GM18858 (cell line): ENCODE data around the gene TRMT11.
"Not testable (repeated sequence)": the region's sequence is repeated elsewhere in the genome, so short reads cannot be mapped to it uniquely, and the experiment has no call there.

Source experiments
- ATAC-seq: cut with Tn5 transposase; IDR thresholded peaks from one replicate; pipeline ENCODE4 v1.9.1; 2021; ENCODE audit not compliant: unreplicated experiment

TRMT11 gene

DNA sequence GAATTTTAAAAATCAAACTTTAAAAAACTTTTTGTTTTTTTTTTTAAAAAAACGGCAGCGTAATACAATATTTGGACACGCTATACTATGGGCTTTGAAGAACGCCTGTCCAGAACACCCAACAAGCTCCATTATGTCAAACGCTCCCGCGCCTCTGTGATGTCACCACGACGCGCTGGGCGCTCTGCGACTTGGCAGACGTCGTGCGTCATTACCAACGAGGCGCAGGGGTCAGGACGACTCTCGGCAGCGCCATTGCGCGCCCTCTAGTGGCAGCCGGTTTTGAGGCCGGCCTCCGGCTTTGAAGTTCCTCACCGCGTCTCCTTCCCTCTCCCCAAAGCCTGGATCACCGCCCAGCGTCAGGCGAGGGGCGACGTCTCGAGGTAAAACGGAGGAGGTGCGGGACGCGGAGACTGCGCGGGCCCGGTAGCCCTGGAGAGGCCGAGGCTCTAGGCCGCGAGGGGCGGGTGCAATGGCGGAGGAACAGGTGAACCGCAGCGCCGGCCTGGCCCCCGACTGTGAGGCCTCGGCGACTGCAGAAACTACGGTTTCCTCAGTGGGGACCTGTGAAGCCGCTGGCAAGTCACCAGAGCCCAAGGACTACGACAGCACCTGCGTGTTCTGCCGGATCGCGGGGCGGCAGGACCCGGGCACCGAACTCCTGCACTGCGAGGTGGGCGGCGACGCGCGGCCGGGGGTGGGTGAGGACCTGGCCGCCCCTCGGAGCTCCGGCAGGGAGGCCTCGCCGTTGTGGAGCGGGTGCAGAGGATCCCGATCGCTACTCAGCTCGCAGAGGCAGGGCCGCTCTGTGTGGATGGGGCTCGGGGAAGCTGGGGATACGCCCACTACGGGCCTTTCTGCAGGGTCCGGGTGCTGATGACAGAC is 29.6 kb upstream of the TRMT11 start, which contains the start of gene HINT3:
HINT3 (plus strand) TSS at position 265 of the 885 bp plus-strand sequence; CDS start at position 473, 208 bp downstream.
- ATAC-seq: peak; percentile 94

DNA sequence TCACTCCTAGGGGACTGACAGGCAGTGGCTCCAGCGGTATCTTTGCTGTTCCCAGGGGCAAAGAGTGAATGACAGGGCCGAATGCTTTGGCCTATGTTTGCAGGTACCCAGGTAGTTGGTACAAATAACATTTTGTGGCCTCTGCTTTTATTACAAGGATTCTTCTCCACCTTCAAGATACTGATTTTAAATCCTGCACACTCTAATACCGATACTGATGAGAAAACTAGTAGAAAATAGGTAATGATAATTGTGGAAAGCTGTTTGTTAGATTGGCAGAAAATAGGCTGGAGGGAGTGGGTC is 29.0 kb upstream of the TRMT11 start:
- ATAC-seq: no peak

DNA sequence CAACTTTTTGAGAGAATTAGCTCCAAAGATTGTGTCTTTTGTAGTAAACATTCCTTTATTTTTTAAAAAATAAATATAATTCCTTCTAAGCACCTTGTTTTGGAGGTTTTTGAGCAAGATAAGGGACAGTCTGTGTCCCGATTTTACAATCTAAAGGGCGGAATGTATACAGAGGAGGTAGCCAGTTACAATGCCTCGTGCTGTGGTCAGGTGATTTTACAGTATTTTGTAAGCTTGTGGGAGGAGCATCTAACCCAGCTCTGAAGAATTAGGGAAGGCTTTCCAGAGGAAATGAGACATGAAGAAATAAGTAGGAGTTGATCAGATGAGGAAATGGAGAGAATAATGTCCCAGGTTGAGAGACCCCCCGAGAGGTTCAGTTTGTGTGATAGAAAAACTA is 28.5 kb upstream of the TRMT11 start:
- no peak for ATAC-seq

DNA sequence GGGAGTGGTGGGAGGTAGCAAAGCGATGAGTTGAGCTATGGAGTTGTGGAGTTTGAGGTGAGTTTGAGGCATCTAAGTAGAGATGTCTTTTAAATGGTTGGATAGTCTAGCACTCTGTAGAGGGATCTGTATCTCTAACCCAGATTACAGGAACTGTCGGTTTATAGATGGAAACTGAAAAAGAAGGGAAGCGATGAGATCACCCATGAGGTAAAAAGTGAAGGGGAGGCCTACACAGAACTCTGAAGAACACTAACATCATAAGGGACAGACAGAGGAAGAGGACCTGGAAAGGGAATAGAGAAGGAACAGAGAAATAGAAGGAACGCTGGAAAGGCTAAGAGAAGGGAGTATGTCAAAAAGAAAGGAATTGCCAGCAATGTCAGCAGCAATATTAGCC is 27.3 kb upstream of the TRMT11 start:
- ATAC-seq: no peak

DNA sequence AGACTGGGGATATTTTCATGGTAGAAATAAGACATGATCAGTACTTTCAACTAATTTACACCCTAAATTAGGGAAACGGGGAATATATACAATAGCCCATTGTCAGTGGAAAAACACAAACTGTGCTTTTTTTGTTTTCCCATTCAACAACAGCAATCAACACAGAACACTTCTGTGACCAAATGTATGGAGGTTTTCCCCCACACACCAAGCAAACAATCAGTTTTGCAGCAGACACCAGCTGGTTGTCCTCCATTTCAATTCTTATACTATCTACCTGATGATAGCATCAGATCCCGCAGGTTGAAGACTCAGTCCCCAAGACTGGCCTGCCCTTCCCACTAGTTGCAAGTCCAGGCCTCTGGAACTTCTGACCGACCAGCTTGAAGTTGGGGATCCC is 25.2 kb upstream of the TRMT11 start:
- no peak for ATAC-seq

DNA sequence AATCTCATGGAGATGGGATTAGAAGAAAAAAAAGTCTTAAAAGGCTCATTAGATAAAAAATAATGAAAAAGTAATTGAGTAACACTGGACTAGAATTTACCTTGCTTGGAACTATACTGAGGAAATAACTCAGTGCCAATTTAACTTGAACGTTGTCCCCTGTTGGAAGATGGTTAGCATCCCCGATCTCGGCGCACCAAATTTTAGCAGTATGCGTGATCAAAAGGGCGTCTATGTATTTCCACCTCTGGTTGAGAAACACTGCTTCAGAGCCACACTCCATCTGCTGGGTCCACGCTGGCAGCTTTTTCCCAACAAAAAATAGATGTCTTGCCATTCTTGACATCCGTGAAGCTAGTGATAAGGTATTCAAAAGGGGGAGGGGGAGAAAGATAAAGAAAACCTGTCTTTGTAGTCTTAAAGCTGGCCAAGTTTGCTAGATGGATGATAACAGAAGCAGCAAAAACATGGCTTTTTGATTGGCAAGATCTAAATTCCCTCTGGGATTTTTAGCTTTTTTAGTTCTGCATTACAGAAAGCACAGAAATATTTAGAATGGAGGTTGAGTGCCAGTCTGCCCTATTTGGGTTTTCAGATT is 23.3 kb upstream of the TRMT11 start:
- ATAC-seq: no peak

DNA sequence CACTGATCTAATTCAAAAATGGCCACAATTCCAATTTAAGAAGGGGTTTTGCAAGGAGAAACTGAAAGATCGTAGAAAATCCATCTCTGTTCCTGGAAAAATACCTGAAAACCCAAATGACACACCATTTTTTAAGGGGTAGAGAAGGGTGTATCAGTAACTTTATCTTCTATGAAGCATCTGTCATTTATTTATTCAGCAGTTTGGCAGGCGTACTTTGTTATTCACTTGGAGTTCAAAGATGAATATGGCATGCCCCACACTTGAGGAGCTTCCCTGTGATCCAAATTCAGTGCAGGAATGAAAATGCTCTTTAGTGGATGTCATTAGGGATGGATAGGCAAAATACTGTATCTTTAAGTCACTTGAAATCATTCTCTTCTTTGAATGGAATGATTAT is 22.5 kb upstream of the TRMT11 start:
- ATAC-seq: no peak

DNA sequence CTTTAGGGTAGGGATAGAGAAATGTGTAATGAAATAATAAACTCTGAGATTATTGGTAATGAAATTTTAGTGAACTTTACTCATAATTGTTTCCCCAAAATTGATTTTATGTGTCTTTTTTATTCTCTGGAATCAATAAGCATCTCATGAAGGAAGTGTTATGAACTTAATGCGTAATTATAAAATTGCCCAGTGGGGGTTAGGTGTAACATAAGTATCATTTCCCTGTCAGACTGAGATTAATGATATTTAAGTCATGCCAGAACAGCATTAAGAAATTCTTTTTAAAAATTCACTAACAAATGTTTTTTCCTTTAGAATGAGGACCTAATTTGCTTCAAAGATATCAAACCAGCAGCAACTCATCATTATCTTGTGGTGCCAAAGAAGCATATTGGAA is 19.8 kb upstream of the TRMT11 start:
- ATAC-seq: no peak

DNA sequence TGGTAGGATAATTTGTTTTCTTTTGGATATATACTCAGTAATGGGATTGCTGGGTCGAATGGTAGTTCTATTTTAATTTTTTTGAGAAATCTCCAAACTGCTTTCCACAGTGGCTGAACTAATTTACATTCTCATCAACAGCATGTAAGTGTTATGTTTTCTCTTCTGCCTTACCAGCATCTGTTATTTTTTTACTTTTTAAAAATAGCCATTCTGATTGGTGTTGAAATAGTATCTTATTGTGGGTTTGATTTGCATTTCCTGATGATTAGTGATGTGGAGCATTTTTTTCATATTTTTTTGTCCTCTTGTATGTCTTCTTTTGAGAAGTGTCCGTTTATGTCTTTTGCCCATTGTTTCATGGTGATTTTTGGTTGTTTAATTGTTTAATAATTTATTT is 17.8 kb upstream of the TRMT11 start:
- ATAC-seq: peak; percentile 45

DNA sequence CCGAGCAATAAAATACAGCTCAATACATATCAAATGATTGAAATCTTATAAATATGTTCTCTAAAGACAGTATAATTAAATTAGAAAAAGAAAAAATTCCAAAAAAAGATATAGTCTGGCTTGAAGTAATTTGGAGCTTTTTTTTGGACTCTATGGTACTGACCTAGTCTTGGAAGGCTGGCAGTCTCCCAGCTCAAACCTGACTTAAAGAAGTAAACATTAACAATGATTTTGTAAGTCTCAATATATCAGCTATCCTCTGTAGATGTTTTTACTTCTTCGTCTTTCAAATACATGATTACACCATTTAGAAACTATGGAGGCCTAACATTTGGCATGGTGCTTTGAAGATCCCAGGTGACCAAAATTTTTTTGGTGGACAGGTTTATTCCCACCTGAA is 15.6 kb upstream of the TRMT11 start:
- no peak for ATAC-seq

DNA sequence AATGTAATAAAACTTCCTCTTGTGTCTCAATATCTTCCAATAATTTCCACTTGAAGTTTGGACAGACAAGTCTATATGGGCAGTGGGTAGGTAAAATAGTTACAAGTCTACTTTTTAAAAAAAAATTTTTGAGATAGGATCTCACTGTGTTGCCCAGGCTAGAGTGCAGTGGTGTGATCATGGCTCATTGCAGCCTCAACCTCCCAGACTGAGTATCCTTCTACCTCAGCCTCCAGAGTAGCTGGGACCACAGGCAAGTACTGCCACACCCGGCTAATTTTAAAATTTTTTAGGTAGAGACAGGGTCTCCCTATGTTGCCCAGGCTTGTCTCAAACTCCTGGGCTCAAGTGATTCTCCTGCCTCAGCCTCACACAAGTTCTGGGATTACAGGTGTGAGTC is 13.9 kb upstream of the TRMT11 start:
- ATAC-seq: not testable (repeated sequence)

DNA sequence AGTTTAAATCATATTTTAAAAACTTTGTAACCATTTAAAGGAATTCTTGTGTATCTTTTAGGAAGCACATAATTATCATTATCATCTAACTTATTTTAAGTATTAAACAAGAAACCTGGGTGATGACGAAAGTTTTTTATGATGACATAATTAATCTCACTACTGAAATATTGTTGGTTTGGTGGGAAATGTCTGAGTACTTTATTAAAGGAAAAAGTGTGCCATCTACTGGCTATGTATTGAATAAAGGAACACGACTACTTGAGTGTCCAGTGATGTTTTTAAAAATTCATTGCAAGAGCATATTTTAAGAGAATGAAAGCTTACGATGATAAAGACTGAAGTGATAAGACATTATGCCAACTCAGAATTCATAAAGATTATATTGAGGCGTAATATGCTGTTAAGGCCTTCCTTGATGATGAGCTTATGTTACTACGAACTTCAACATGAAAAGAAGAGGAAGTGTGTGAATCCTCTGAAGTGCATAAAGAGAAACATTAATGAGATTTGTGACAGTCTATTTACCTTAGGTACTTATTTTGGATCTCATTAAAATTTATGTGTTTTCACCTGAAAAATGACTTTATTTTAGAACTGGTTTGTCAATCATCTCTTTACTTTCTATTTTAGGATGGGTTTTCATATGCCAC is 12.0 kb upstream of the TRMT11 start:
- peak; percentile 88 for ATAC-seq

DNA sequence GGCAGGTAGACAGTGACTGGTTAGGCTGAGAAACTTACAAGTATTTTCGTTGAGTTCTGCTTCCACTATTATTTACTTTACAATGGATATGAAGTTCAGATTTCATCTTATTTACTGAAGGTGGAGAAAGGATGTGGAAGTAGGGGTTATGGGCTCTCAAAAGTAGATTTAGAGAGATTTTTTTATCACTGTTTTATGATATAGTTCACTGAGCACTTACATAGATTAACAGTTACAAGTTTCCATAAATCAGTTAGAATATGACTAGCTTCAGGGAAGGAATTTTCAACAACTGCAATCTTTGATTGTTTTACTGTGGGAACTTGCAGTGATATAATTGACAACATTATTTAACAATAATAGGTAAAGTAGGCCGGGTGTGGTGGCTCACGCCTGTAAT is 7.2 kb upstream of the TRMT11 start:
- ATAC-seq: no peak

DNA sequence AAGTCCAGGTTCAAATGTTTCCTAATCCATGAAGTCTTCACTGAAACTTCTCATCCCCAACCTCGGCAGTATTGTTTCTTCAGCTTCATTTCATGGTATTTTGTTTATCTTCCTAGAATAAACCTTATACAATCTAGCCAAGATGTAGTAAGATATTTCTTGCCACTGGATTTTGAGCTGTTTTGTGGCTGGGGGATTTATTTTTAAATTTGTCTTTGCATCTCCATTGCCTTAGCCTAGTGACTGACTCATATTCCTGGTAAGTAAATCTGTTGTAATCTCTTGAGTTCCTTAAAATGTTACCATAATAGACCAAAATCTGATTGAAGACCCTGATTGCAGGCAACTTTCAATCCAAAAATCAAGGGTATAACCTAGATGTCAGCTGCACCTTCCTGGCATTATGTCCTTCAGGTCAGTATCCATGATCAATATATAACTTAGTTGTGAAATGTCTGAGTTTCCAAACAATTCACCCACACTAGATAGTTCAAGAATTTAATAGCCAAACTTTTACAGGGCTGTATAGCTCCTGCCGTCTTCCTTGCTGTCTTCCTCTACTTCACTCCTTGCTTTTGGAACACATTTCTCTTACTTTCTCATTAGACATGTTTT is 4.7 kb upstream of the TRMT11 start:
- ATAC-seq: no peak

DNA sequence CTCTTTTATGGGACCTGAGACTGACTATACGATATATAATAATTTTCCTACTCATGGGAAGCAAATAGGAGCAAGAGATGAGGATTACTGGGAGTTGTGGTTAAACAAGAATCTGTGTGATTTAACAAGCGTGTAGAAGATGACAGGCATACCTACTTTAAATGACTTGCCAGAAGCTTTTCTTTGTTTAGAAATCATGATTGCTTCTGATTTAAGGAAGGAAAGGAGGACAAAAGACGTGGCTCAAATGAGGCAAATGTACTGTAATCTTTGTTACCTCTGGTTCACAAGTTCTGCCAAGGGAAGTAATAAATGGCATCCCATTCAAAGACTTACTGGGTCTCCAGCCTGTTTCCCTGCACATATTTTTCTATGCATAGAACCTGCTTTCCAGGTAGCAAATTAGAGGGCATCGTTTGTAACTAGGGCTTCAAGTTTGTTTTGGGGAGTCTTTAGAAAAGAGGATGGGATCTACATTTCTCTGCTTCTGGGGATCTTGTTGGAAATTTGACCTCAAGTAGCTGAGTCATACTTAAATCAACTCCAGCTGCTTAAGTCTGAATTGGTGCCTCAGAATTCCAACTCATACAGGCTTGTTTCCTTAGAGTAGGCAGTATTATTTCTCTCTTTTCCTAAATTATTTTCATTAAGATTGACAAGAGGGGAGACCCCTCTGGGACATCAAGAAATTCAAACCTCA is 2.9 kb upstream of the TRMT11 start:
- ATAC-seq: no peak

DNA sequence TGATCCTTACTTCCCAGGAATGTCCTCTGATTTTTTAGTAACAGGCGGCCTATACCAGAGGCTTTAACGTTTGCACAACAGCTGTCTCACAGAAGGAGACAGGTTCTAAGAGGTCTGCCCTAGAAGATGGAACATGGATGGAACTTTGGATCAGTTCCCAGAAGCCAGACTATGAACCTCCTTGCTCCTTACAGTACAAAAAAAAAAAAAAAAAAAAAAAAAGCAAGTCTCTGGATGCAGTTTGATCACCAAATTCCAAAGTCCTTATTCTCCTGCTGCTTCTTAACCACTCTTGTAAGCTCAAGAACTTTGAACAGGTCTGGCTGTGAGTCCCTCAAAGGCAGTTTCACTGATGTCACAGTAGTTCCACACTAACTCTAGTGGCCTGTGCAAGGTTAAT is 2.0 kb upstream of the TRMT11 start:
- ATAC-seq: no peak

DNA sequence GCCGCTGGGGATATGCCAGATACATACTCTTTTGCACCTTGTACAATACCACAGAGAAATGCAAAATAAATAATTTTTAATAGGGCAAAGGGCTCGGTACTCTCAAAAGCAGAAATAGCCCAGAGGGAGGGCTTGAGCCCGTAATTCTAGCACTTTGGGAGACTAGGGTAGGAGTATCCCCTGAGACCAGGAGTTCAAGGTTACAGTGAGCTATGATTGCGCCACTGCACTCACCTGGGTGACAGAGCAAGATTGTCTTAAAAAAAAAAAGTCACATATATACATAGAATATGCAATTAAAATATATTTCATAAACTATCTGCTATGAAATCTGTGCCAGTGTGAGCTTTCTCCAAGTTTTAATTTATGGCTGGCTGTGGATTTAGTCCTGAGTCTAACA is 818 bp upstream of the TRMT11 start:
- no peak for ATAC-seq

DNA sequence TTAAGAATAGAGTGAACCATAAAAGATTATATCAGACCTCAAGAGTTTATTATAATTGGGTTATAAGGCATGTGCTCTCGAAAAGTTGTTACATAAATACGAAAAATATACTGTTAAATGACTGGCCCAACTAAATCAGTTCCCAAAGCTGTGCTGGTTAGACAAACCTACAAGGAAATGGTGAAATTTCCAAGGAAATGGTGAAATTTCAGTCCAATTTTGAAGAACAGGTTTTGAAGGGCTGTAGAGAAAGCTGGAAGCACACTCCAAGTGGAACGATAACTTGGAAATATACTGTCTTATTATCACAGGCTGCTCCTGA is 400 bp upstream of the TRMT11 start:
- no peak for ATAC-seq

DNA sequence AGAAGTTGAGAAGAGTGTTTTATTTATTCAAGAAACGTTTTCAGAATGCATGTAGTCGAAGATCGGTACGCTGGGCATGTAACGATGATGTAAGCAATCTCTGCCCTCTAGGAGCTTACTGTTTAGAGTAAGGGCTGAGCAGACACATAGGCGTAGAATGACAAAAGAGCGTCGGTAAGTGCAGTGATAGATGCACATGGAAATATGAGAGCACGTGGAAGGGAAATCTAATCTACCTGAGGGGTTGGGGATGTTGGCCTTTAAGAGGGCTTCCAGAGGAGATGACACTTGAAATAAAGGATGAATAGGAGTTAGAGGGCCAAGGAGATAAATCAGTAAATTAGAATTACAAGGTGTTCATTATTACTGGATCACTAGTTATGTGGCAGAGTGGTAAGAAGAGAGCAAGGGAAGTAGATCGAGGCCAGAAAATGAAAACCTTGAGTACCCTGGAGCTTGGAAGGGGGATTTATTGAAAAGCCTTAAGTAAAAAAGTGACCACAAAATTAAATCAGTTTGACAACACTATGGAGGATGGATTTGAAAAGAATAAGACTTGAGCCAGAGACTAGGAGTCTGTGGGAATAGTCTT is 782 bp downstream of the TRMT11 start:
- peak; percentile 12 for ATAC-seq

DNA sequence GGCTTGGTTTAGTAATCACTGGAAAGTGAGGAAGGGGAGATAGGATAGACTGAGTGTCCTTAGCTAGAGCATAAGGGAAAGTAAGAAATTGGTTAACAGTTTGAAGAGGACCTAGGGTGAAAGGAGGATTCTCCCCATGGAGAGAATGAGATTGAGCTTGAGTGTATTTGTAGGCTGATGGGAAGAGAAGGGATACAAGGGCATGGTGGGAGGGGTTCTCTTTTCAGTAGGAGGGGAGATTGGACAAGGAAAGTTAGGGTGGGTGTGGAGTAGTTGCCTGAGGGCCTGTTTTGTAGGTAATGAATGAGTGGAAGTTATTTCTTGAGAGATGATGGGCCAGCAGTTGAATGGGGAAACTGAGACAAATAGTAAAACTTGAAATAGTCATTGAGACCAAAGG is 1.9 kb downstream of the TRMT11 start:
- no peak for ATAC-seq

DNA sequence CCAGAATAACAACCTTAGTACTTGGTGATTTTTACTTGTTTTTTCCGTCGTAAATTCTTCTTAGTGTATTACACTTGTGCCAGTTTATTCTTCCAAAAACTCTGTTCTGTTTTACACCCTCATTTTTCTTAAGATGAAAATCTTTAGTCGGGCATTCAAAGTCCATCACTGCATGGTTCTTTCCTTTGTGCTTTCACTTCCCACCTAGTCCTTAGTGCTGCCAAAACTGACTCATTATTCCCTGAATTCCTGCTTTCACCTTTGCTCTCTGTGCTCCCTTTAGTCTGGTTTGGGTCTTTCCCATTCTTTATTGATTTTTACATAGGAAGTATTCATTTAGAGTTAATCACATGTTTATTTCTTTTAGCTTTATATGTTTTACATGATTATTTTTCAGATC is 3.3 kb downstream of the TRMT11 start:
- no peak for ATAC-seq
